ENCODE results near the gene MATCAP1.

Gene MATCAP1

GRCh38 chr16:67177743-67178699 lies 5.7 kb downstream of the MATCAP1 start:
- H3K9ac ChIP-seq (ENCODE audit: low read length), result peak overlapping the region; percentile 4
- H3K27me3 ChIP-seq (ENCODE audit: control insufficient read depth, insufficient read depth, low read length), result peaks cover 65% of the 10 kb centered on the region
- H3K36me3 ChIP-seq (ENCODE audit: control insufficient read depth, low read depth, low read length), result no peaks in the 10 kb centered on the region
- H3K4me3 ChIP-seq (ENCODE audit: low read length), result peak overlapping the region; percentile 52
- H3K4me1 ChIP-seq (ENCODE audit: control insufficient read depth, low read depth, low read length), result peaks cover 7% of the 10 kb centered on the region
- H3K9me3 ChIP-seq (ENCODE audit: control insufficient read depth, low read depth, low read length), result no peaks in the 10 kb centered on the region
- H3K27ac ChIP-seq (ENCODE audit: low read length), result no peak overlapping the region

- no peak overlapping the region for H3K27ac ChIP-seq (ENCODE audit: low read length)
- no peaks in the 10 kb centered on the region for H3K36me3 ChIP-seq (ENCODE audit: control insufficient read depth, low read depth, low read length)
- H3K4me3 ChIP-seq (ENCODE audit: low read length), result no peak overlapping the region
- no peak overlapping the region for H3K9ac ChIP-seq (ENCODE audit: low read length)
- H3K9me3 ChIP-seq (ENCODE audit: control insufficient read depth, low read depth, low read length), result no peaks in the 10 kb centered on the region
- peaks cover 7% of the 10 kb centered on the region for H3K4me1 ChIP-seq (ENCODE audit: control insufficient read depth, low read depth, low read length)
- H3K27me3 ChIP-seq (ENCODE audit: control insufficient read depth, insufficient read depth, low read length), result peaks cover 78% of the 10 kb centered on the region
Measured at GRCh38 chr16:67176662-67177061, 7.1 kb downstream of the MATCAP1 start.

GRCh38 chr16:67174706-67175231 lies 9.0 kb downstream of the MATCAP1 start:
- H3K9me3 ChIP-seq (ENCODE audit: control insufficient read depth, low read depth, low read length), result no peaks in the 10 kb centered on the region
- H3K4me1 ChIP-seq (ENCODE audit: control insufficient read depth, low read depth, low read length), result peaks cover 12% of the 10 kb centered on the region
- H3K27ac ChIP-seq (ENCODE audit: low read length), result no peak overlapping the region
- H3K4me3 ChIP-seq (ENCODE audit: low read length), result peak overlapping the region; percentile 57
- no peak overlapping the region for H3K9ac ChIP-seq (ENCODE audit: low read length)
- peaks cover 93% of the 10 kb centered on the region for H3K27me3 ChIP-seq (ENCODE audit: control insufficient read depth, insufficient read depth, low read length)
- H3K36me3 ChIP-seq (ENCODE audit: control insufficient read depth, low read depth, low read length), result no peaks in the 10 kb centered on the region

- H3K4me3 ChIP-seq (ENCODE audit: low read length), result peak overlapping the region; percentile 57
- no peaks in the 10 kb centered on the region for H3K9me3 ChIP-seq (ENCODE audit: control insufficient read depth, low read depth, low read length)
- H3K27ac ChIP-seq (ENCODE audit: low read length), result no peak overlapping the region
- no peaks in the 10 kb centered on the region for H3K36me3 ChIP-seq (ENCODE audit: control insufficient read depth, low read depth, low read length)
- no peak overlapping the region for H3K9ac ChIP-seq (ENCODE audit: low read length)
- H3K4me1 ChIP-seq (ENCODE audit: control insufficient read depth, low read depth, low read length), result peaks cover 17% of the 10 kb centered on the region
- peaks cover 93% of the 10 kb centered on the region for H3K27me3 ChIP-seq (ENCODE audit: control insufficient read depth, insufficient read depth, low read length)
Measured at GRCh38 chr16:67173808-67174705, 9.7 kb downstream of the MATCAP1 start.

- Histone ChIP-seq H3K9ac (ENCODE audit: low read length) (no peak overlapping the region), H3K4me3 (ENCODE audit: low read length) (peak overlapping the region; percentile 57), H3K36me3 (ENCODE audit: control insufficient read depth, low read depth, low read length) (no peaks in the 10 kb centered on the region), H3K27ac (ENCODE audit: low read length) (no peak overlapping the region), H3K27me3 (ENCODE audit: control insufficient read depth, insufficient read depth, low read length) (peaks cover 94% of the 10 kb centered on the region), H3K4me1 (ENCODE audit: control insufficient read depth, low read depth, low read length) (peaks cover 19% of the 10 kb centered on the region), H3K9me3 (ENCODE audit: control insufficient read depth, low read depth, low read length) (no peaks in the 10 kb centered on the region)
Measured at GRCh38 chr16:67173323-67173722, 10.4 kb downstream of the MATCAP1 start.

- H3K4me3 ChIP-seq (ENCODE audit: low read length), result peak overlapping the region; percentile 40
- H3K27ac ChIP-seq (ENCODE audit: low read length), result no peak overlapping the region
- peaks cover 97% of the 10 kb centered on the region for H3K27me3 ChIP-seq (ENCODE audit: control insufficient read depth, insufficient read depth, low read length)
- H3K9ac ChIP-seq (ENCODE audit: low read length), result no peak overlapping the region
- H3K36me3 ChIP-seq (ENCODE audit: control insufficient read depth, low read depth, low read length), result no peaks in the 10 kb centered on the region
- H3K9me3 ChIP-seq (ENCODE audit: control insufficient read depth, low read depth, low read length), result no peaks in the 10 kb centered on the region
- peaks cover 19% of the 10 kb centered on the region for H3K4me1 ChIP-seq (ENCODE audit: control insufficient read depth, low read depth, low read length)
Measured at GRCh38 chr16:67170949-67171649, 12.7 kb downstream of the MATCAP1 start.

- Histone ChIP-seq H3K36me3 (ENCODE audit: control insufficient read depth, low read depth, low read length) (no peaks in the 10 kb centered on the region), H3K4me3 (ENCODE audit: low read length) (peak within 1 kb of the TSS; percentile 66), H3K4me1 (ENCODE audit: control insufficient read depth, low read depth, low read length) (peaks cover 19% of the 10 kb centered on the region), H3K27ac (ENCODE audit: low read length) (no peak within 1 kb of the TSS), H3K9ac (ENCODE audit: low read length) (no peak within 1 kb of the TSS), H3K9me3 (ENCODE audit: control insufficient read depth, low read depth, low read length) (no peaks in the 10 kb centered on the region), H3K27me3 (ENCODE audit: control insufficient read depth, insufficient read depth, low read length) (peaks cover 97% of the 10 kb centered on the region)
Measured at GRCh38 chr16:67170168-67170948, 13.4 kb downstream of the MATCAP1 start, which contains the start of gene NOL3. Gene NOL3 (plus strand): TSS chr16:67170538.

- Histone ChIP-seq H3K27me3 (ENCODE audit: control insufficient read depth, insufficient read depth, low read length) (peaks cover 97% of the 10 kb centered on the region), H3K4me1 (ENCODE audit: control insufficient read depth, low read depth, low read length) (peaks cover 19% of the 10 kb centered on the region), H3K9me3 (ENCODE audit: control insufficient read depth, low read depth, low read length) (no peaks in the 10 kb centered on the region), H3K4me3 (ENCODE audit: low read length) (peak overlapping the region; percentile 66), H3K9ac (ENCODE audit: low read length) (no peak overlapping the region), H3K27ac (ENCODE audit: low read length) (no peak overlapping the region), H3K36me3 (ENCODE audit: control insufficient read depth, low read depth, low read length) (no peaks in the 10 kb centered on the region)
Measured at GRCh38 chr16:67169642-67170167, 14.1 kb downstream of the MATCAP1 start.

- Histone ChIP-seq H3K4me3 (ENCODE audit: low read length) (peak overlapping the region; percentile 66), H3K9ac (ENCODE audit: low read length) (no peak overlapping the region), H3K27ac (ENCODE audit: low read length) (no peak overlapping the region), H3K9me3 (ENCODE audit: control insufficient read depth, low read depth, low read length) (no peaks in the 10 kb centered on the region), H3K36me3 (ENCODE audit: control insufficient read depth, low read depth, low read length) (no peaks in the 10 kb centered on the region), H3K4me1 (ENCODE audit: control insufficient read depth, low read depth, low read length) (peaks cover 19% of the 10 kb centered on the region), H3K27me3 (ENCODE audit: control insufficient read depth, insufficient read depth, low read length) (peaks cover 97% of the 10 kb centered on the region)
Measured at GRCh38 chr16:67169011-67169451, 14.7 kb downstream of the MATCAP1 start.

- no peak overlapping the region for H3K9ac ChIP-seq (ENCODE audit: low read length)
- peaks cover 12% of the 10 kb centered on the region for H3K4me1 ChIP-seq (ENCODE audit: control insufficient read depth, low read depth, low read length)
- no peak overlapping the region for H3K27ac ChIP-seq (ENCODE audit: low read length)
Measured at GRCh38 chr16:67167588-67167987, 16.2 kb downstream of the MATCAP1 start.

More at GRCh38 chr16:67167588-67167987, 16.2 kb downstream of the MATCAP1 start:
- H3K9me3 ChIP-seq (ENCODE audit: control insufficient read depth, low read depth, low read length), result no peaks in the 10 kb centered on the region
- H3K27me3 ChIP-seq (ENCODE audit: control insufficient read depth, insufficient read depth, low read length), result peaks cover 97% of the 10 kb centered on the region
- no peak overlapping the region for H3K4me3 ChIP-seq (ENCODE audit: low read length)
- no peaks in the 10 kb centered on the region for H3K36me3 ChIP-seq (ENCODE audit: control insufficient read depth, low read depth, low read length)
